Globus pallidus (tissue), 1 donor: ENCODE data around the gene TPPP.
A peak's percentile ranks its signal among the peaks of the same experiment; 100 is the strongest.
"Not testable (repeated sequence)": the region's sequence is repeated elsewhere in the genome, so short reads cannot be mapped to it uniquely, and the experiment has no call there.

ENCODE experiments used
- DNase-seq: peaks from one replicate; pipeline ENCODE4 v3.0.0-alpha.2; 2015; ENCODE audit warnings: low spot score

The TPPP gene

GRCh38 chr5:693271-694041 is at the start of gene TPPP:
TPPP (minus strand) TSS chr5:693352; CDS start chr5:678060, 15,292 bp downstream.
- DNase-seq: peak; percentile 95

- DNase-seq: not testable (repeated sequence)
Observed at GRCh38 chr5:742276-742675, 49.1 kb upstream of the TPPP start.

- DNase-seq: not testable (repeated sequence)
Observed at GRCh38 chr5:734145-734544, 41.0 kb upstream of the TPPP start.

DNA sequence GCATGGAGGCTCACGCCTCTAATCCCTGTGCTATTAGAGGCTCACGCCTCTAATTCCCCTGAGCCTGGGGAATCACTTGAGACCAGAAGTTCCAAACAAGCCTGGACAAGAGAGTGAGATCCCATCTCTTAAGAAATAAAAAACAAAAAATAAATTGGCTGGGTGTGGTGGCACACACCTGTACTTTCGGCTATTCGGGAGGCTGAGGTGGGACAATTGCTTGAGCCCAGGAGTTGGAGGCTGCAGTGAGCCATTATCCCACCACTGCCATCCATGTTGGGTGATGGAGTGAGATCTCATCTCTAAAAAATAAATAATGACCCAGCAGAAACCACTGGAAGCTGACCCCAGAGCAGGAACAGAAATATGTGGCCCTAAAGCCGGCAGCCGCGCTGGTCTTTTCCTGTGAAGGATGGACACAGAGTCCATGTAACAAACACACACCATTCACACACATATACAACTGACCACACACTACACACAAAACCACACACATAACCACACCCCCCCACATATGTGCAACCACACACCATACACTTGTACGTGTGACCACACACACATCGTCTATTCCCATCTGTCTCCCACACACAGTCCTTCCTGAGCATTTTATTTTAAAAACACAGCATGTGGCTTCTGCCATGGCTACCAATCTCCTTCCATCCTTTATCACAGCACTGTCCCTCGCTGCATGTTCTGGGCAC is 39.8 kb upstream of the TPPP start:
- not testable (repeated sequence) for DNase-seq

GRCh38 chr5:729225-729624 is 36.1 kb upstream of the TPPP start:
- not testable (repeated sequence) for DNase-seq

DNA sequence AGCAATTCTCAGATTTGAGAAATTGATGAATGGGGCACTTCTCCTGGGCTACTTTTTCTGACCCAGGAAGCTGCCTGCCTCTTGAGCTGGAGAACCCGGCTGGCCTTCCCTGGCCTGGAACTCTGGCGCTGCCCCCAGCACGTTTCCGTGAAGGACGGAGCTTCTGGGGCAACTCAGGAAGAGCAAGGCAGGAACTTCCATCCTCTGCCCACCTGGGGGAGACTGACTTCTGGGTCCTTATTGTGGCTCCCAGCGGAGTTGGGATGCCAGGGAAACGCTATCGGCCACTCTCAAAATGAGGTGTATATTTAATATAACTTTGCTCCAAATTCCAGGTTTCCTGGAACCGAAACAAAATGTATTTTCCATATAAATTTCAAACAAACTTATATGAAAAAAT is 33.9 kb upstream of the TPPP start:
- DNase-seq: not testable (repeated sequence)

- not testable (repeated sequence) for DNase-seq
Observed at GRCh38 chr5:723865-724264, 30.7 kb upstream of the TPPP start.

GRCh38 chr5:723309-723708 is 30.2 kb upstream of the TPPP start:
- DNase-seq: not testable (repeated sequence)

DNA sequence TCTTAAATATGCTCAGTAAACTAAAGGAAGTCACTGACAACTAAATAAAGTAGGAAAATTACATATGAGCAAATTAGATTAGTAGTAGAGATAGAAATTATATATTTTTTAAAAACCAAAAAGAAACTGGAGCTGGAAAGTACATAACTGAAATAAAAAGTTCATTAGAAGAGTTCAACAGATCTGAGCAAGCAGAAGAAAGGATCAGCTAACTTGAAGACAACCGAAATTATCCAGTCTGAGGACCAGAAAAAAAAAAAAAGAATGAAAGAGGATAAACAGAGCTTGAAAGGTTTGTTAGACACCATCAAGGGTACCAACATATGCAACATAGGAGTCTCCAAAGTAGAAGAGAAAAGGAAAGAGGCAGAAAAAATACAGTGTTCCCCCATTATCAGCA is 26.2 kb upstream of the TPPP start:
- DNase-seq: not testable (repeated sequence)

DNA sequence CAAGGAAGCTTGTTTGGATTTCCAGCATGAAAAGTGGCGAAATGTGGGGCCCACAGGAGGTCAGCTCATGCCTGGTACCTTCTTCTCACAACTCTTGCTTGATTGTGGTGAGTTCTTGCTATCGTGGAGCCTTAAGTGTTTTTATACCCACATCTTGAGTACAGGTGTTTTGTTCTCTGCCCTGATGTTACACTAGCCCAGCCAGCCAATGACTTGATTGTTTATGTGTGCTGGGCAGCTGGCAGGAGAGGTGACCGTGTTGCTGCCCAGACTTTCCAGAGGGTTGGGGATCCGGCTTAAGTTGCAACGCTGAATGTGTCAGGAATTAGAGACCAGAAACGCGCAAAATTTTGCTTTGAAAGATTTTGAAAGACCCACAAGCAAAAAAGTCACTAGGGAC is 24.0 kb upstream of the TPPP start:
- peak; percentile 53 for DNase-seq

GRCh38 chr5:716740-717139 is 23.6 kb upstream of the TPPP start:
- DNase-seq: peak; percentile 75

DNA sequence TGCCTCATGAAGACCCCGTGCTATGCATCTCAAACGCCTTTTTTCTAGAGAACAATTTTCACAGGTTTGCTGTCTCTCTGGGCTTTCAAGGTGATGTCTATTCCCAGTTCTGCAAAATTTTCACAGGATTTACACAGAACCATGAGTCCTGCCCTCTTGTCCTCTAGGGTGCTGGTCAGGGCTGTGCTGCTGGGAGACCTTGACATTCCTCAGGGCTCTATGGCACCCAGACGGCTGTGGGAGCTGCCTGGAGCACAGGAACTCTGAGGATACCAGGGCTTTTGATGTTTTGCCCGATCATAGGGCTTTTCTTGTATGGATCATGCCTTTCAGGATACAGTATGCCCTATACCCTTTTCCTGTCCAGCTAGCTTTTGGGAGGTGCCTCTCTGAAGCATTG is 22.5 kb upstream of the TPPP start:
- not testable (repeated sequence) for DNase-seq

GRCh38 chr5:714215-715118 is 21.3 kb upstream of the TPPP start:
- not testable (repeated sequence) for DNase-seq

DNA sequence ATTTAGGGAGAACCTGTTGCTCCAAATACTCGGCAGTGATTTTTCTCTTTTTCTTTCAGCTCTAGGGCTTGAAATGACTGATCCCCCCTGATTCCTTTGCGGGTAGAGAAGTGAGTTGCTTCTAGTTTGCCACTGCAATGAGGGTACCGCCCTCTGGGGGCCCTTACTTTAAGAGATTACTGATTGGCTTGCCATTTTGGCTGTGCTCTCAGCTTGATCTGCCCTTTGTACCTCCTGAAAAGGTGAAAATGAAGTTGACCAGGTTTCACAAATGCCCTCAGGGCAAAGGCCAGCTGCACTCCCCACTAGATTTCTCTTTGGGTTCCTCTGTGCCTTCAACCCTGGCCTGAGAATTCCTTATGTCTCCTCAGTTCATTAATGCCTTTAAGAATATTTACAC is 20.5 kb upstream of the TPPP start:
- DNase-seq: not testable (repeated sequence)

- not testable (repeated sequence) for DNase-seq
Observed at GRCh38 chr5:708848-709517, 15.8 kb upstream of the TPPP start.

DNA sequence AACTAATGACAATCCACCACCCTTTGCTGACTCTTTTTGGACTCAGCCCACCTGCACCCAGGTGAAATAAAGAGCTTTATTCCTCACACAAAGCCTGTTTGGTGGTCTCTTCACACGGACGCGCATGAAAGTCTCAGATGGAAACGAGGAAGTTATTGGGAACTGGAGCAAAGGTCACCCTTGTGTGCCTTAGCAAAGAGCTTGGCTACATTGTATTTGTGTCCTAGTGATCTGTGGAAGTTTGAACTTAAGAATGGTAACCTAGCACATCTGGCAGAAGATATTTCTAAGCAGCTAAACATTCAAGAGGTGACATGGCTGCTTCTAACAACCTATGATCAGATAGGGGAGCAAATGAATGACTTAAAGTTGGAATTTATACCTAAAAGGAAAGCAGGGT is 15.2 kb upstream of the TPPP start:
- DNase-seq: not testable (repeated sequence)

DNA sequence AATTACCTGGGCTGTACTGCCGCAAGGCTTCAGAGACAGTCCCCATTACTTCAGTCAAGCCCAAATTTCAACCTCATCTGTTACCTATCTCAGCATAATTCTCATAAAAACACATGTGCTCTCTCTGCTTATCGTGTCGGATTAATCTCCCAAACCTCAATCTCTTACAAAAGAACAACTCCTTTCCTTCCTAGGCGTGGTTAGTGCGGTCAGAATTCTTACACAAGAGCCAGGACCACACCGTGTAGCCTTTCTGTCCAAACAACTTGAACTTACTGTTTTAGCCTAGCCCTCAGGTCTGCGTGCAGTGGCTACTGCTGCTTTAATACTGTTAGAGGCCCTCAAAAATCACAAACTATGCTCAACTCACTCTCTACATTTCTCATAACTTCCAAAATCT is 13.0 kb upstream of the TPPP start:
- not testable (repeated sequence) for DNase-seq

GRCh38 chr5:696753-697702 is 3.9 kb upstream of the TPPP start:
- not testable (repeated sequence) for DNase-seq

DNA sequence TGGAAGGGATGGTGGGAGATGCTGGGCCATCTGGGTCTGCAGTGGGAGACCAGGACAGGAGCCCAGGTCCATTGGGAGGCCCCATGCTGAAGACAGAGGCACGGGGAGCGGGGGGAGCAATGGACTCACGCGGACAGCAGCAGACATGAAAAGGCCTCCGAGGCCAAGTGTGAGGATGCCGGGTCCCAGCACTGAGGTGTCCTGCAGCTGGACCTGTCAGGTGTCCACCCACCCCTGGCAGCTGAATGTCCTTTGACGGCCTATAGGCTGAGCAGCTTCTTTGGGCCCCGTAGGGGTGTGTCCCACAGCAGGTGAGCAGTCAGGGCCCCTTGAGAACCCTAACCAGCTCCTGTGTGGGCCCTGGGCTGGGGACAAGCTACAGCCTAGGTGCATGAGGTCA is 3.0 kb upstream of the TPPP start:
- DNase-seq: not testable (repeated sequence)

GRCh38 chr5:695475-695874 is 2.3 kb upstream of the TPPP start:
- DNase-seq: not testable (repeated sequence)
